Lower leg skin (tissue), 3 donors: Measurements from ENCODE around the gene NEDD9.

Experiments used
- CTCF ChIP-seq, 3 donors: fragments of 450-650 bp; IDR thresholded peaks; one replicate each; pipeline ENCODE4 v1.5.1; 2016; ENCODE audit warnings: antibody characterized with exemption in 3 of 3, mild to moderate bottlenecking in 3 of 3, moderate library complexity in 2 of 3
- POLR2A ChIP-seq, 2 donors: fragments of 450-650 bp; IDR thresholded peaks; one replicate each; pipeline ENCODE4 v1.6.1; 2016 to 2017; ENCODE audit warnings: antibody characterized with exemption in 2 of 2, mild to moderate bottlenecking in 1 of 2, moderate library complexity in 1 of 2

- TF ChIP-seq CTCF (IDR thresholded peaks at IDR 0.05) (no peak), POLR2A (IDR thresholded peaks at IDR 0.05) (no peak)
Measured at GRCh38 chr6:11177271-11177670, 55.2 kb downstream of the NEDD9 start.
